HUDEP-2 (cell line): ENCODE results near the gene TVP23A.
"Not testable (repeated sequence)": the region's sequence is repeated elsewhere in the genome, so short reads cannot be mapped to it uniquely, and the experiment has no call there.

ENCODE experiments used
- DNase-seq, 76 experiments: peaks; one replicate each; lab custom pipeline; 2025; ENCODE audit not compliant: unreplicated experiment in 76 of 76; lab: John Stamatoyannopoulos, UW

TVP23A gene

DNA sequence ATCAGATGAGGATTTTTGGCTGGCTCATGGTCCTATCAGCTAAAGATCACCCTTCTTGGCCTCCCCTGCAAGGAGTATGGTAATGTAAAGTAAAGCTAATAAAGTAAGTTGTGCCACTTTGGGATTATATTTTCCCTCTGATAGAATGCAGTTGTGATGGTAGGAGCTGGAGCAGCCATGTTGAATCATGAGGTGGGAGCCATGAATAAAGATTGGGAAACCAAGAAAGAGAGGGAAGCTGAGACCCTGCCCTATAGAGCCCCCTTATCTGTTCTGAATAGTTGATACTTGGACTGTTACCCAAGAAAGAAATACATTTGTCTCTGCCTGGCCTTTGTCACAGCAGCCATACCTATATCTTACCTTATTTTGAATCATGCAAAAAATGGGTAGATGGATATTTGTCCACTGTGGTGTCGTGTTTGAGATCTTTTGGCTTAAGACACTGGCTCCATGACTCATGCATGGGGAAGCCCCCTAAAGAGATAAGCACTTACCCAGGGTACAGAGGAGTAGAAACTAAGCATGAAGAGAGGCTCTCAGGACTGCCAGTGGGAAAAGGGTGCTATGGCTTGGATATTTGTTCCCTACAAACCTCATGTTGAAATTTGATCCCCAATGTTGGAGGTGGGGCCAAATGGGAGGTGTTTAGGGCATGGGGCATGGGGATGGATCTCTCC lies 17.7 kb upstream of the TVP23A start:
- DNase-seq, result no peak

- no peak for DNase-seq
These were observed 16.8 kb upstream of the TVP23A start for GRCh38 chr16:10835281-10835931.

DNA sequence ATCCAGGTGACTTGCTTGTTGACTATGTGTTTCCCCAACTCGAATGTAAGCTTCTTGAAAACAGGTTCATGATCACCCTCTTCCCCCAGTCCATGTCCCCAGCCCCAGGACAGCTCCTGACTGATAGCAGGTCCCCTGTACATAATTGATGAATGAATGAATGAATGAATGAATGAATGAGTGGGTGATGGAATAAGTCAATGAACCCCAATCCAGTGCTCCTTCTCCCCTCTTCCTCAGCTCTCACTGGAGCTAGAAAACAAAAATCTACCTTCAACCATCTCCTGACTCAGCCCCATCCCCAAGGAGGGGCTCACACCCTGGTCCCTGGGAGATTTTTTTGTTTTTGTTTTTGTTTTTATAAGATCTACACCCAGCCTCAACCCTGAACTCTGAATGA lies 16.2 kb upstream of the TVP23A start:
- no peak for DNase-seq

- DNase-seq, result no peak
These were observed 15.5 kb upstream of the TVP23A start for GRCh38 chr16:10834130-10834529.

DNA sequence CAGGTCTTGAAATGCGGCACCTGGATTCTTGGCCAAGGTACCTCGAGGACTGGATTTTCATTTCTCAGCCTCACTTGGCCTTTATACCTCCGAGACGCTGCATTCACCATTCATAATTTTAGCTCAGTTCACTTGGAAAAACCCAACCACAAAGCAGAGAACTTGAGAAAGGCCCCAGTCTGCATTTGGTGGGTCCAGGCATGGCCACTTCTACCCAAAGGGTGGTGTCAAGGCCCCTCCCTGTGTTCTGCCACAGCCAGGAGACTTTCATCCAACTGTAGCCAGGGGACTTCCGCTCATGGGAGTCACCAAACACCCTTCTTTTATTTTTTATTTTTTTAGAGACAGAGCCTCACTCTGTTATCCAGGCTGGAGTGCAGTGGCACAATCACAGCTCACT lies 14.7 kb upstream of the TVP23A start:
- no peak for DNase-seq

- DNase-seq, result no peak
These were observed 13.6 kb upstream of the TVP23A start for GRCh38 chr16:10831894-10832886.

DNA sequence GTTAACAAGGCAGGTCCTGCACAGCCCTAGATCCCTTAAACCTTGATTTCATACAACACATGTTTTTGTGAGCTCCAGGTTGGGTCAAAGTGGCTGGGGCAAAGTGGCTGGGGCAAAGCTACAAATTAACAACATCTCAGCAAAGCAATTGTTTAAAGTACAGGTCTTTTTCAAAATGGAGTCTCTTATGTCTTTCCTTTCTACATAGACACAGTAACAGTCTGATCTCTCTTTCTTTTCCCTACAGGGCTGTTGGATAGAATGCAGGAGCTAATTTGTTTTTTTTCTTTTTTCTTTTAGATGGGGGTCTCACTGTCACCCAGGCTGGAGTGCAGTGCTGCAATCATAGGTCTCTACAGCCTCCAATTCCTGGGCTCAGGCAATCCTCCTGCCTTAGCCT lies 11.6 kb upstream of the TVP23A start:
- not testable (repeated sequence) for DNase-seq

- DNase-seq, result not testable (repeated sequence)
These were observed 10.9 kb upstream of the TVP23A start for GRCh38 chr16:10829390-10830098.

DNA sequence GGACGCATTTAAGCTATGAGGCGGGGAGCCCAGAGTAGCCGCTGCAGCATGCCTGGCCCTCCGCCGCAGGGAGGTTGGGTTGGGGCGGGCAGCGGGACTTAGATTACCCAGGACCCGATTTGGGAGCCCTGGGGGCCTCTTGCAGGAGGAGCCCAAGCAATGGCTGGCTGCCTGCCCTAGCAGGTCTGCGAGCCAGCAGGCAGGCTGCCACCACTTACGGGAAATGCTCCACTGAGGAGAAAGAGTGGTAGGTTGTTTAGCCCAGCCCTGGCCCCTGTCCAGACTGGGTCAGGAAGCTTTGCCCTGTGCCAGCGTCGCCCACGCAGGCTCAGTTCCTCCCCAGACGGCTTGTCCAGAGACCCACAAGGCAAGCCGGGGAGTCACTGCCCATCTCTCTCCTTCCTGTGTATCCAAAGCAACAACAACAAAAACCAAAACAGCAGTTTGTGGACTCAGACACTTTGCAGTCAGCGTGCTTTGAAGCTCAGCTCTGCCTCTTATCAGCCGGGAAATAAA lies 10.3 kb upstream of the TVP23A start:
- peak in 64 of 76 experiments; percentile 3 to 82 (median 49) for DNase-seq

DNA sequence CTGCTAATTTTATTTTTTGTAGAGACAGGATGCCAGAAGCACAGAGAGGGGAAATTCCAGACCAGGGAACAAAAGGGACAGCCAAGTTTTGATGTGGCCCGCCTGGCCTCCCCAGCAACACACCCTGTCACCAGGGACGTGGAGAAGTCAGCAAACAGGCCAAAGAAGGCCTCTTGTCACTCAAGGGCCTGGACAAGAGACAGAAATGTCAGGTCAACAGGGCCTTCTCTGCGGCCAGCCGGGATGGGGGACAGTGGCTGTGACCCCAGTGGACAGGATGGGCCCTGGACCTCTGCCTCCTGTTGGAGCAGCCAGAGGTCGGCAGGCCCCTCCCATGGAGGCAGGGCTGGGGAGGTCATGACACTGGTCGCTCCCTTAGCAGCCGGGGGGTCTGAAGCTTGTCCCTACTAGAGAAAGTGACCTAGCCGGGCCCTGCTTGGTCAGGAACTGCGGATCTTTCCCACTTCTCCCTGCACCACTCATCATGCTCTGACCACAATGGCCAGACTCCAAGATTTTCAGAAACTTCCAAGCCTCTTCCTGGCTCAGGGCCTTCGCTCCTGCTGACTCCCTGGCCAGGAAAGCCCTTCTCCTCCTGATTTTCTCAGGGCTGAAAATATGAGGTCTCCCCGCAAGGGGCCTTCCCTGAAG lies 9.2 kb upstream of the TVP23A start:
- no peak for DNase-seq

GRCh38 chr16:10824111-10824893 lies 5.7 kb upstream of the TVP23A start:
- DNase-seq, result no peak

DNA sequence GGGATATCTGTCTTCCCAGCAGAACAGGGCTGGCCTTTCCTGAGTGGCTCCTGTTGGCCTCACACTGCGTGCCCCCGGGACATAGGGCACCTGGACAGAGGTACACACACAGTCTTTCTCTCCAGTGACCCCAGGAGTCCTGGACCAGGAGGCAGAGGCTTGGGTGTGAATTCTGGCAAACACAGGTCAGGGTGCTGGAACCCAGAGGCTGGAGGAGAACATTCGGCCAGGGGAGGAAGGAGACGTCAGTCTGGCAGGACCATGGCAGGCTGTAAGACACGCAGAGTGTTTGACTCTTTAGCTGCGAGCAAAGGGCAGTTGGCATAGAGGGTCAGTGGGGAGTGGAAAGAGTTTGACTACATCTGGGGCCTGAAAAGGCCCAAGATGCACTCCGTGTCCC lies 4.1 kb upstream of the TVP23A start:
- no peak for DNase-seq

DNA sequence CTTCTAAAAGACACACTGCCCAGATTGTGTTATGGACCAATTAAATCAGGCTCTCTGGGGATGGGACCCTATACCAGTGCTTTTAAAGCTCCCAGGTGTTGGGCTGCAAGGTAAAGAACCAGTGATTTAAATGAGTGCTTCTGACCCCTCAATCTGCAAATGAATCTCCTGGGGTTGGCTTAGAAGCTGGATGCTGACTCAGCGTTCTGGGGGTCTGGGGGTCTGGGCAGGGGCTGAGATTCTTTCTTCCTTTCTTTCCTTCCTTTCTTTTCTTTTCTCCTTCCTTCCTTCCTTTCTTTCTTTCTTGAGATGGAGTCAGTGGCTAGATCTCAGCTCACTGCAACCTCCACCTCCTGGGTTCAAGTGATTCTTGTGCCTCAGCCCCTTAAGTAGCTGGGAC lies 2.0 kb upstream of the TVP23A start:
- no peak for DNase-seq

- DNase-seq, result no peak
These were observed 1.1 kb downstream of the TVP23A start for GRCh38 chr16:10817514-10817913.

DNA sequence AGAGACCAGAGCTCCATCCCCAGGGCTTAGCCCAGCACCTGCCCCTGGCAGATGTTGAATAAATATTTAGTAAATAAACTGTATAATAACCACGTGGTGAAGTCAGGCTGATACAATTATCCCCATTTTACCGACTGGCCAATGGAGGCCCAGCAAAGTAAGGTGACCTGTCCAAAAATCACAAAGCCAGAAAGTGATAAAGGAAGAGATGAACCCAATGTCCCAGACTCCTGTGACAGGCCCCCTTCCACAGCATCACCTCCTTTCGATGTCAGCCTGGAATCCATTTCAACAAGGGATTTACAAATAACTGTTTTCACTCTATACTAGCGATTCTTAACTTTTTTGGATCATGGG lies 5.5 kb downstream of the TVP23A start:
- no peak for DNase-seq

GRCh38 chr16:10812312-10813098 lies 6.1 kb downstream of the TVP23A start:
- DNase-seq, result no peak

- no peak for DNase-seq
These were observed 8.9 kb downstream of the TVP23A start for GRCh38 chr16:10809706-10810105.

DNA sequence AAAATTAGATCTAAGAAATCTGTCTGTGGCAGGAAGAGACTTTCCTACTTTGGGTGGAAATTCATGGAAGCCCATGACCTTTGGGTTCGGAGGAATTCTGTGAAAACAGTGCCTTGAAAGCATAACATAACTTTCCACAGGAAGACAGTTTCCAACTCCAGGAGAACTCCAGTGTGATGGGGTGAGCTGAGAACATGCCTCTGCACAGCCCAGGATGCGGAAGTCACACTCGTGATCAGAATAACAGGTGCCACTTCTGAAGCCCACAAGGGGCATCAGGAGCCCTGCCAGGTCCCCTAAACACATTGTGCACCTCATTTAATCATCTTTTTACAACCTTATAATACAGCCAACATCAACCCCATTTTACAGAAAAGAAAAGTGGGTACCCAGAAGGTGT lies 9.7 kb downstream of the TVP23A start:
- no peak for DNase-seq

DNA sequence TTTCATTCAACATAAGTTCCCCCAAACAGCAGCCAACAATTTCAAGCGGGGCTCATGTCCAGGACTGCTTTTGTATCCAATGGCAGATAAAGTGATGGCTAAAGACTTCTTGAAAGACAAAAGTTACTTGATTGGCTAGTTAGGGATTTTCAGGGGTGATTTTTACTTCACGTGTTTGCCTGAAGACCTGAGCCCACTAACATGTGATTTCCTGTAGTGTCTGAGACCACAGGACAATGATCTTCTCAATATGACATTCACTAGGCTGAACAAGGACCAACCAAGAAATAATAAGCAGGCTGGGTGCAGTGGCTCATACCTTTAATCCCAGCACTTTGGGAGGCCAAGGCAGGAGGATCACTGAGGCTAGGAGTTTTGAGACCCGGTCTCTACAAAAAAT lies 10.4 kb downstream of the TVP23A start:
- DNase-seq, result no peak
